CD4-positive, alpha-beta T cell (primary cell): ENCODE measurements around the gene SOCS3. TPM values are rescaled to one million over a fixed set of nuclear protein-coding genes. Genes with fewer than 3 reads are reported as not detected.

Experiments
- ATAC-seq: fragments of 200-7000 bp; cut with Tn5 transposase; one replicate; pipeline ENCODE4 v1.10.0; 2022; ENCODE audit warnings: mild to moderate bottlenecking; ENCODE audit not compliant: poor library complexity
- CTCF ChIA-PET: fragments of 350-600 bp; sonication (Branson Sonifier 250); formaldehyde crosslinking; loops from one replicate; lab custom pipeline; 2021; ENCODE audit warnings: antibody characterized with exemption, inconsistent platforms; lab: Charles Lee
- POLR2A ChIA-PET: fragments of 350-600 bp; sonication (Branson Sonifier 250); formaldehyde crosslinking; loops from one replicate; lab custom pipeline; 2021; ENCODE audit warnings: antibody characterized with exemption, inconsistent platforms; lab: Charles Lee
- DNase-seq, 14 experiments: peaks; one replicate each; pipeline ENCODE4 v3.0.0-alpha.2; 2013 to 2020; ENCODE audit warnings: mixed read lengths in 2 of 14
- H3K27ac ChIP-seq, 2 donors: one replicate each; pipeline versions ENCODE4 v1.5.1 to v1.7.0; 2013; ENCODE audit warnings: low read length in 2 of 2, low read depth in 1 of 2, mild to moderate bottlenecking in 1 of 2
- H3K27me3 ChIP-seq, 2 experiments: 1 replicate in 1 of 2; 2 replicates in 1 of 2; pipeline versions ENCODE4 v1.6.1 to v1.7.0; 2013; ENCODE audit warnings: low read length in 2 of 2, control low read depth in 1 of 2, mild to moderate bottlenecking in 1 of 2, moderate library complexity in 1 of 2; ENCODE audit not compliant: insufficient read depth in 2 of 2, control insufficient read depth in 1 of 2
- H3K36me3 ChIP-seq: one replicate; pipeline ENCODE4 v1.6.1; 2013; ENCODE audit warnings: low read length, control low read depth; ENCODE audit not compliant: insufficient read depth
- H3K4me1 ChIP-seq: one replicate; pipeline ENCODE4 v1.6.1; 2013; ENCODE audit warnings: low read length, control low read depth; ENCODE audit not compliant: insufficient read depth
- H3K4me3 ChIP-seq: one replicate; pipeline ENCODE4 v1.5.1; 2013; ENCODE audit warnings: mild to moderate bottlenecking, low read length, moderate library complexity
- H3K9me3 ChIP-seq, 2 experiments: 1 replicate in 1 of 2; 2 replicates in 1 of 2; pipeline versions ENCODE4 v1.6.1 to v1.7.0; 2013; ENCODE audit warnings: low read length in 2 of 2, mild to moderate bottlenecking in 2 of 2, control low read depth in 1 of 2, moderate library complexity in 1 of 2; ENCODE audit not compliant: control insufficient read depth in 1 of 2, insufficient read depth in 1 of 2
- H3K27ac Mint-ChIP-seq: one replicate; pipeline ENCODE4 v1.8.0; 2020; ENCODE audit warnings: mixed read lengths
- H3K27me3 Mint-ChIP-seq: one replicate; pipeline ENCODE4 v1.8.0; 2021; ENCODE audit warnings: mixed read lengths
- H3K36me3 Mint-ChIP-seq: one replicate; pipeline ENCODE4 v1.8.0; 2021; ENCODE audit warnings: low read depth, mixed read lengths
- H3K4me1 Mint-ChIP-seq: one replicate; pipeline ENCODE4 v1.8.0; 2021; ENCODE audit warnings: low read depth, mixed read lengths
- H3K4me3 Mint-ChIP-seq: one replicate; pipeline ENCODE4 v1.8.0; 2020; ENCODE audit warnings: mild to moderate bottlenecking, mixed read lengths
- H3K9me3 Mint-ChIP-seq: one replicate; pipeline ENCODE4 v1.8.0; 2020; ENCODE audit warnings: mixed read lengths
- intact Hi-C, 2 experiments: fragments of 100-400 bp; cut with DNase I in 1 of 2; cut with micrococcal nuclease in 1 of 2; formaldehyde crosslinking; loops; one replicate each; pipeline versions ENCODE4 v1.15.1 to v1.9.0; 2023 to 2025; cut with DNase I, micrococcal nuclease
- total RNA-seq, 174 experiments: library from RNA in 2 of 174; stranded (reverse) in 2 of 174; gene quantifications; one replicate each; pipeline ENCODE4 v1.2.3 and lab custom pipeline; 2021 to 2026
- TF ChIP-seq, protein P1 (sequence below): fragments of 200-600 bp; IDR thresholded peaks from one replicate; pipeline ENCODE4 v1.8.0; 2022; ENCODE audit warnings: antibody characterized with exemption, mild to moderate bottlenecking

Gene SOCS3
- total RNA-seq, 2 experiments from 2014 or later, result 414 to 427 TPM

- Histone ChIP-seq H3K9me3 (no peaks in the 10 kb centered on the region), H3K36me3 (no peaks in the 10 kb centered on the region), H3K27ac (no peak overlapping the region), H3K27me3 (no peaks in the 10 kb centered on the region), H3K4me3 (no peak overlapping the region), H3K4me1 (peaks cover 17% of the 10 kb centered on the region)
- DNase-seq, result no peak
- Mint-ChIP-seq H3K27ac (no peak overlapping the region), H3K9me3 (no peaks in the 10 kb centered on the region), H3K36me3 (peaks cover 7% of the 10 kb centered on the region), H3K4me1 (peaks cover 7% of the 10 kb centered on the region), H3K4me3 (no peak overlapping the region), H3K27me3 (no peaks in the 10 kb centered on the region)
- POLR2A ChIA-PET, result no interaction called here
- no peak for ATAC-seq
- TF ChIP-seq, protein P1, sequence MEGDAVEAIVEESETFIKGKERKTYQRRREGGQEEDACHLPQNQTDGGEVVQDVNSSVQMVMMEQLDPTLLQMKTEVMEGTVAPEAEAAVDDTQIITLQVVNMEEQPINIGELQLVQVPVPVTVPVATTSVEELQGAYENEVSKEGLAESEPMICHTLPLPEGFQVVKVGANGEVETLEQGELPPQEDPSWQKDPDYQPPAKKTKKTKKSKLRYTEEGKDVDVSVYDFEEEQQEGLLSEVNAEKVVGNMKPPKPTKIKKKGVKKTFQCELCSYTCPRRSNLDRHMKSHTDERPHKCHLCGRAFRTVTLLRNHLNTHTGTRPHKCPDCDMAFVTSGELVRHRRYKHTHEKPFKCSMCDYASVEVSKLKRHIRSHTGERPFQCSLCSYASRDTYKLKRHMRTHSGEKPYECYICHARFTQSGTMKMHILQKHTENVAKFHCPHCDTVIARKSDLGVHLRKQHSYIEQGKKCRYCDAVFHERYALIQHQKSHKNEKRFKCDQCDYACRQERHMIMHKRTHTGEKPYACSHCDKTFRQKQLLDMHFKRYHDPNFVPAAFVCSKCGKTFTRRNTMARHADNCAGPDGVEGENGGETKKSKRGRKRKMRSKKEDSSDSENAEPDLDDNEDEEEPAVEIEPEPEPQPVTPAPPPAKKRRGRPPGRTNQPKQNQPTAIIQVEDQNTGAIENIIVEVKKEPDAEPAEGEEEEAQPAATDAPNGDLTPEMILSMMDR, result no peak
- CTCF ChIA-PET, result interaction anchor here (4.2 kb wide), 1 partner anchor 13 kb away, joined by 19 read pairs; the partner anchor contains the start of gene SOCS3
- intact Hi-C loops, result loop anchor here in 1 of 2 experiments (5.0 kb wide), 1 partner anchor 122 kb away; no protein-coding TSS in a partner anchor
Measured at GRCh38 chr17:78374631-78375274, 14.9 kb upstream of the SOCS3 start.

GRCh38 chr17:78374189-78374588, 14.3 kb upstream of the SOCS3 start:
- POLR2A ChIA-PET, result no interaction called here
- peaks cover 11% of the 10 kb centered on the region for H3K4me1 ChIP-seq

DNA sequence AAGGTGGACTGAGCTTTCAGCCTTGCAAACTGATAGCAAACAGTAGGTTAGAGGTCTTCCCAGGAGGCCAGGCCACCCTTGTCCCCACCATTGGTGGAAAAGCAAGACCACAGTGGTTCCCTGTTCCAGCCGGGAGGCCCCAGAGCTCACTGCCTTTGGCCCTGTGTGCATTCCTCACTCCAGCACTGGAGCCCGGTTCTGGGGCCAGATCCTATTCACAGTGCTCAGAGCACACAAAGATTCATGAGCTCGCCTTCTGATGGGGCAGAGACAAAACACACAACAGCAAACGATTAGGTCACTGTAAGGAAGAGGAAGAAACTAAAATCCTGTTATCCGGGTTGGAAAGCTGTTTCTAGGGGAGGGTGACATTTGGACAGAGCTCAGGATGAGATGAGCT, 13.0 kb upstream of the SOCS3 start:
- Histone ChIP-seq H3K4me3 (no peak overlapping the region), H3K27ac (no peak overlapping the region), H3K9me3 (no peaks in the 10 kb centered on the region), H3K4me1 (peaks cover 2% of the 10 kb centered on the region), H3K36me3 (no peaks in the 10 kb centered on the region), H3K27me3 (no peaks in the 10 kb centered on the region)
- H3K9me3 Mint-ChIP-seq, result no peaks in the 10 kb centered on the region
- ChIA-PET CTCF (interaction anchor here (1.0 kb wide), 1 partner anchor 12 kb away, joined by 3 read pairs; no protein-coding TSS in a partner anchor), POLR2A (interaction anchor here (0.6 to 1.1 kb wide), 2 partner anchors 47 to 120 kb away, joined by 3 to 4 read pairs; no protein-coding TSS in a partner anchor)
- no peak for ATAC-seq
- TF ChIP-seq, protein P1, result no peak
- intact Hi-C loops, result no loop called here
- no peak overlapping the region for H3K27ac Mint-ChIP-seq
- H3K27me3 Mint-ChIP-seq, result no peaks in the 10 kb centered on the region
- H3K4me3 Mint-ChIP-seq, result no peak overlapping the region
- DNase-seq, result no peak
- no peaks in the 10 kb centered on the region for H3K36me3 Mint-ChIP-seq
- H3K4me1 Mint-ChIP-seq, result no peaks in the 10 kb centered on the region

More at GRCh38 chr17:78374189-78374588, 14.3 kb upstream of the SOCS3 start:
- no peak overlapping the region for H3K27ac ChIP-seq
- CTCF ChIA-PET, result no interaction called here
- intact Hi-C loops, result no loop called here
- H3K9me3 ChIP-seq, result no peaks in the 10 kb centered on the region
- Mint-ChIP-seq H3K27me3 (no peaks in the 10 kb centered on the region), H3K4me3 (no peak overlapping the region), H3K36me3 (peaks cover 4% of the 10 kb centered on the region), H3K9me3 (no peaks in the 10 kb centered on the region), H3K27ac (no peak overlapping the region), H3K4me1 (peaks cover 5% of the 10 kb centered on the region)
- TF ChIP-seq, protein P1, result no peak
- no peaks in the 10 kb centered on the region for H3K27me3 ChIP-seq
- no peaks in the 10 kb centered on the region for H3K36me3 ChIP-seq
- ATAC-seq (no peak), DNase-seq (no peak)
- H3K4me3 ChIP-seq, result no peak overlapping the region
